Hepatocyte (in vitro differentiated cells): ENCODE data around the gene RPAP2.

ENCODE experiments used
- CTCF ChIP-seq: fragments of 200-600 bp; sonication (generic); IDR thresholded peaks from 2 replicates; pipeline ENCODE4 v1.5.1; 2016; ENCODE audit warnings: antibody characterized with exemption, mild to moderate bottlenecking; ENCODE audit not compliant: poor library complexity
- EZH2 ChIP-seq: fragments of 200-600 bp; sonication (generic); IDR thresholded peaks from 2 replicates; pipeline ENCODE4 v1.6.1; 2016; ENCODE audit warnings: antibody characterized with exemption, mild to moderate bottlenecking, borderline replicate concordance
- EZH2phosphoT487 ChIP-seq: fragments of 200-600 bp; sonication (generic); IDR thresholded peaks from one replicate; pipeline ENCODE4 v1.6.1; 2018; ENCODE audit warnings: antibody characterized with exemption, mild to moderate bottlenecking, low read depth, moderate library complexity; ENCODE audit not compliant: unreplicated experiment, severe bottlenecking

GRCh38 chr1:92408825-92409224 lies 110.0 kb downstream of the RPAP2 start:
- no peak for TF ChIP-seq CTCF
- TF ChIP-seq EZH2phosphoT487, result no peak
- no peak for TF ChIP-seq EZH2
